Measurements from ENCODE around the gene CCDC183.

DNA sequence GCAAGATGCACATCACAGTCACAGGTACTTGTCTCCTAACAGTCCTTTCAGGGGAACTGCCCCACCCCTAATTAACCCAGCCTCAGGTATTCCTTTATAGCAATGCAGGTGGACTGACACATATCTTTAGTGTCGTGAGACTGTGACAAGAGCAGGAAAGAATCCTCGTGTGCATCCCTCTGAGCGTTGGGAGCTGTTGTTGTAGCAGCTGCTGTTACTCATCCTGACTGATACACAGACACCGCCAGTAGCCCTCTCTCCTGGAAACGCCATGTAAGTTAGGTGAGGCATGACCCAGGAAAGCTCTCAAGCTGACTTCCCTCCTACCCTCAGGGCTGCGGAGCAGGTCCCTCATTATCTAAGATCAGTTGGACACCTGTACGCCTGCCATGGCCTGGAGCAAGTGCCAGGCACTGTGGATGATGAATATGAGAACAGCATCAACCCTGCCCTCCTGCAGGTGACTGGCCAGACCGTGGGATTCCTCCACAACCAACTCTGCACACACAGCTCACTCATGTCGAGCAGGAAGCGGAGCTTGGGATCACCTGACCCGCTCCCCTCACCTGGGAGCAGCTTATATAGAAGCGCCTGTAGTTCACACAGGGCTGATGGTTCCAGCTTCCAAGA is 21.6 kb upstream of the CCDC183 start:
- TF ChIP-seq, protein P1, sequence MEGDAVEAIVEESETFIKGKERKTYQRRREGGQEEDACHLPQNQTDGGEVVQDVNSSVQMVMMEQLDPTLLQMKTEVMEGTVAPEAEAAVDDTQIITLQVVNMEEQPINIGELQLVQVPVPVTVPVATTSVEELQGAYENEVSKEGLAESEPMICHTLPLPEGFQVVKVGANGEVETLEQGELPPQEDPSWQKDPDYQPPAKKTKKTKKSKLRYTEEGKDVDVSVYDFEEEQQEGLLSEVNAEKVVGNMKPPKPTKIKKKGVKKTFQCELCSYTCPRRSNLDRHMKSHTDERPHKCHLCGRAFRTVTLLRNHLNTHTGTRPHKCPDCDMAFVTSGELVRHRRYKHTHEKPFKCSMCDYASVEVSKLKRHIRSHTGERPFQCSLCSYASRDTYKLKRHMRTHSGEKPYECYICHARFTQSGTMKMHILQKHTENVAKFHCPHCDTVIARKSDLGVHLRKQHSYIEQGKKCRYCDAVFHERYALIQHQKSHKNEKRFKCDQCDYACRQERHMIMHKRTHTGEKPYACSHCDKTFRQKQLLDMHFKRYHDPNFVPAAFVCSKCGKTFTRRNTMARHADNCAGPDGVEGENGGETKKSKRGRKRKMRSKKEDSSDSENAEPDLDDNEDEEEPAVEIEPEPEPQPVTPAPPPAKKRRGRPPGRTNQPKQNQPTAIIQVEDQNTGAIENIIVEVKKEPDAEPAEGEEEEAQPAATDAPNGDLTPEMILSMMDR (conservative IDR thresholded peaks at IDR 0.05) = no peak
- TF ChIP-seq EZH2 (IDR thresholded peaks at IDR 0.05; ENCODE audit: low read depth) = no peak
